Thymus (tissue), 14 donors: Measurements from ENCODE around the gene ZNF280A. TPM values are rescaled to one million over a fixed set of nuclear protein-coding genes. Genes with fewer than 3 reads are reported as not detected.

Experiments
- DNase-seq, 9 donors: peaks; one replicate each; pipeline ENCODE4 v3.0.0-alpha.2; 2013; ENCODE audit warnings: low spot score in 9 of 9, low read depth in 6 of 9, missing footprints in 1 of 9
- H3K27ac ChIP-seq, 2 donors: one replicate each; pipeline ENCODE4 v1.5.1; 2013; ENCODE audit warnings: control low read depth in 1 of 2, low read depth in 1 of 2, low read length in 1 of 2, mild to moderate bottlenecking in 1 of 2, moderate library complexity in 1 of 2
- H3K27me3 ChIP-seq, 2 donors: one replicate each; pipeline ENCODE4 v1.5.1; 2013; ENCODE audit warnings: low read length in 1 of 2; ENCODE audit not compliant: control insufficient read depth in 2 of 2, insufficient read depth in 1 of 2
- H3K36me3 ChIP-seq, 2 donors: one replicate each; pipeline ENCODE4 v1.5.1; 2013; ENCODE audit warnings: low read length in 1 of 2, mild to moderate bottlenecking in 1 of 2, moderate library complexity in 1 of 2; ENCODE audit not compliant: control insufficient read depth in 2 of 2, insufficient read depth in 2 of 2
- H3K4me1 ChIP-seq, 2 donors: one replicate each; pipeline ENCODE4 v1.5.1; 2013; ENCODE audit warnings: low read length in 2 of 2; ENCODE audit not compliant: control insufficient read depth in 2 of 2, insufficient read depth in 2 of 2
- H3K4me3 ChIP-seq, 2 donors: one replicate each; pipeline ENCODE4 v1.5.1; 2013; ENCODE audit warnings: low read length in 2 of 2, control low read depth in 1 of 2, mild to moderate bottlenecking in 1 of 2
- H3K9me3 ChIP-seq, 2 donors: one replicate each; pipeline ENCODE4 v1.5.1; 2013; ENCODE audit warnings: low read length in 1 of 2, mild to moderate bottlenecking in 1 of 2; ENCODE audit not compliant: control insufficient read depth in 2 of 2, insufficient read depth in 1 of 2
- WGBS: extraction: QIAGEN DNeasy Blood & Tissue Kit; methylation state at CpG from one replicate; pipeline ENCODE4 v1.1.7; 2013; 5-methylcytosine and 5-hydroxymethylcytosine counted together
- long read RNA-seq, 10 donors: transcript quantifications; one replicate each; lab custom pipeline, GENCODE V29; 2026
- polyA plus RNA-seq: library from polyadenylated mRNA; stranded (reverse); fragments of 200-250 nt; gene quantifications from one replicate; pipeline ENCODE4 v1.2.3, GENCODE V29; 2013
- total RNA-seq: library from RNA; stranded (reverse); fragments of 120-200 nt; gene quantifications from one replicate; pipeline ENCODE4 v1.2.4, GENCODE V29; 2013
- donor health status: healthy.

ZNF280A gene, protein sequence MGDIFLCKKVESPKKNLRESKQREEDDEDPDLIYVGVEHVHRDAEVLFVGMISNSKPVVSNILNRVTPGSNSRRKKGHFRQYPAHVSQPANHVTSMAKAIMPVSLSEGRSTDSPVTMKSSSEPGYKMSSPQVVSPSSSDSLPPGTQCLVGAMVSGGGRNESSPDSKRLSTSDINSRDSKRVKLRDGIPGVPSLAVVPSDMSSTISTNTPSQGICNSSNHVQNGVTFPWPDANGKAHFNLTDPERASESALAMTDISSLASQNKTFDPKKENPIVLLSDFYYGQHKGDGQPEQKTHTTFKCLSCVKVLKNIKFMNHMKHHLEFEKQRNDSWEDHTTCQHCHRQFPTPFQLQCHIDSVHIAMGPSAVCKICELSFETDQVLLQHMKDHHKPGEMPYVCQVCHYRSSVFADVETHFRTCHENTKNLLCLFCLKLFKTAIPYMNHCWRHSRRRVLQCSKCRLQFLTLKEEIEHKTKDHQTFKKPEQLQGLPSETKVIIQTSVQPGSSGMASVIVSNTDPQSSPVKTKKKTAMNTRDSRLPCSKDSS
- total RNA-seq, result 0.05 TPM
- polyA plus RNA-seq, result 0.02 TPM
- long read RNA-seq, donor 1, result 0 reads
- long read RNA-seq, donor 2, result 0 reads
- long read RNA-seq, donor 3, result 0 reads
- long read RNA-seq, donor 4, result 0 reads
- long read RNA-seq, donor 5, result 0 reads
- long read RNA-seq, donor 6, result 0 reads
- long read RNA-seq, donor 7, result 0 reads
- long read RNA-seq, donor 8, result 0 reads
- long read RNA-seq, donor 9, result 0 reads
- long read RNA-seq, donor 10, result 0 reads

DNA sequence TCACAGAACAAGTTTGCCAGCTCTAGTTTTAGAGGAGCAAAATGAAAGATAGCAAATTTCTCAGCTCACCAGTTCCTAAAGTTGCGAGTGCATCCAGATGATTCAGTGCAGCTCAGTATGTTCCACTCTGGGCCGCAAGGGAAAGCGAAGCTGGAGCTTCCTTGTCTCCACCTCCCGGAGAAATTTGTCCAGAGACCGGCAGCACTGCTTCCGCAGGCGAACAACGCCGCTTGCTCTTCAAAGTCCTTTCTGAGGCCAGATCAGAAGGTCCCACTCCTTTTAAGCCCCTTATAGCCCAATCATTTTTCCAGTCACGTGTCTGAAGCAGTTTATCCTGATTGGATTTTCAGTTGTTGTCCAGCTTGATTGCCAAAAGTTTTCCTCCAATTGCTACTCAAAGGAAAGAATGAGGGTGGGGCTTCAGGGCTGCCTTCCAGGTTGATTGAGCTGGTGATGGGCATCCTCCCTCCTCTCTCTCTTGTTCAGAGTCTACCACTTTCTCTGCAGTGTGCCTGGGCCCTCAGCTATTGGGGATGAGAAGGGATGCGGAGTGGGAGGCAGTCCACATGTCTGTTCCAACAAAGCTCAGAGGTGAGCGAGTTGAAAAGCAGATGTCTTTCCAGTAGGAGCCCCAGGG is at the start of gene ZNF280A:
TSS of gene ZNF280A (minus strand) at position 251 of the 637 bp plus-strand sequence. CDS start 4,640 bp downstream, outside the sequence.
- H3K36me3 ChIP-seq, result no peaks in the 10 kb centered on the region
- 85% methylated on average over 12 of the region's 12 CpGs for WGBS
- no peak for DNase-seq
- no peaks in the 10 kb centered on the region for H3K4me1 ChIP-seq
- no peaks in the 10 kb centered on the region for H3K27me3 ChIP-seq
- H3K9me3 ChIP-seq, result no peaks in the 10 kb centered on the region
- H3K4me3 ChIP-seq, result no peak within 1 kb of the TSS
- H3K27ac ChIP-seq, result no peak within 1 kb of the TSS

DNA sequence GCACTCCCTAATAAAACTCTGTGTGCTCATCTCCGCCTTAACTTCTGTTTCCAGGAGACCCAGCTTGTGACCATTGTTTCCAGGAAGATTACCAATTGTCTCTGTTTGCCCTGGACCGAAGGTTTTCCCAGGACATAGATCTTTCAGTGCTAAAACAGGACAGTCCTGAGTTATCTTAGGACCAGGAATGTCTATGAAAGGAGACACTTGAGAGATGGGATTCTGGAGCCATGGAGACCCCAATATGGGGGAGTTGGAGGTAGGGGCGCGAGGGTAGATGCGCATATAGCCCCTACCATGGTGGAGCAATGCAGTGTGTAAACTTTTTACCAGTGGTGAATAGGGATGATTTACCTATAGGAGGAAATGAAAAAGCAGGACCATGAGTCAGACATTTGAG is 49.1 kb upstream of the ZNF280A start:
- no peak overlapping the region for H3K27ac ChIP-seq
- H3K4me1 ChIP-seq, result no peaks in the 10 kb centered on the region
- no peaks in the 10 kb centered on the region for H3K36me3 ChIP-seq
- 91% methylated on average over 5 of the region's 5 CpGs for WGBS
- no peaks in the 10 kb centered on the region for H3K9me3 ChIP-seq
- no peak for DNase-seq
- H3K4me3 ChIP-seq, result no peak overlapping the region
- H3K27me3 ChIP-seq, result peaks cover 3 to 14% of the 10 kb centered on the region in 2 donors

DNA sequence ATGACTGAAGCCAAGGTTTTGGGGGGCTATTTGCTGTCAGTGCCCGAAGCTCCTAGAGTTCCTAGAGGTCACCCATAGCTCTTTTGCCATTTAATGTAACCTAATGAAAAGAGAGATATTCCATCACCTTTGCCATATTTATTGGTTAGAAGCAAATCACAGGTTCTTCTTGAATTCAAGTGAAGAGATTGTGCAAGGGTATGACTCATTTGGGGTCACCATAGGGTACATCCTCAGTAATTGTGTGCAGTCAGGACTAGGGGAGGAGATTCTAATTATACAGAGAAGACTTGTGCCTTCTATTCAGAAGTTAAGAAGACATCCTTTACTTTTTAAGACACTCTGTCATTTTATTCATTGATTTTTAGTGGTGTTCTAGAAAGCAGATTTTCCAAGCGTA is 45.9 kb upstream of the ZNF280A start:
- Histone ChIP-seq H3K4me3 (no peak overlapping the region), H3K27me3 (peaks cover 3 to 4% of the 10 kb centered on the region in 2 donors), H3K4me1 (no peaks in the 10 kb centered on the region), H3K27ac (no peak overlapping the region), H3K9me3 (no peaks in the 10 kb centered on the region), H3K36me3 (no peaks in the 10 kb centered on the region)
- no peak for DNase-seq
- 97% methylated on average over 2 of the region's 2 CpGs for WGBS

DNA sequence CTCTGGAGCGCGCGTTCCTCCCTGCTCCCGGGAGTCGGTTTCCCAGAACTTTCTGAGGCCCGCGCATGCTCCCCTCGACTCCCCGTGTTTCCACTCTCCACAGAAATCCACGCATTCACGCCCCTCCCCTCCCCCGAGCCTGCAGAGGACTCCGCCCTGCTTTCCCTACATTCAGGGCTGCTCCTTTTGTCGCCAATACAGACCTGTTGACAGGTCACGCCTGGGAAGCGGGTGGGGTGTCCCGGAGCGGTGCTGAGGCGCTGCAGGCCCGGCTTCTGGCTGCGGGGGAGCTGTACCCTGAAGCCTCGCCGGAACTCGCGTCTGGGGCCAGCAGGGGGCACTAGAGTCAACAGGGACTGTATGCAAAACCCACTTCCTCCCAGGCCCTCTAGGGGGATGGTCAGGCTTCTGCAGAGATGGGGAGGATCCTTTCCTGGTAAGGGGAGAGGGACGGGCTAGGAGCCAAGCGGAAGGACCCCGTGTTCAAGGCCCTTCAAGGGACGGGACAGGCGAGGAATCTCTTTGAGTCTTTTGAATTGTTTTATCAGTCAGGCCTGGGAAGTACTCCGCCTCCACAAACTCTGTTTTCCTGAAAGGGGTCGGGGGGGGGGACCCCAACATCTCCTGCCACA is 39.0 kb upstream of the ZNF280A start, which contains the start of gene PRAME:
TSS of gene PRAME (minus strand) at position 294 of the 632 bp plus-strand sequence. CDS start 2,433 bp downstream, outside the sequence.
- H3K36me3 ChIP-seq, result no peaks in the 10 kb centered on the region
- peak; percentile 23 to 76 (median 48) for DNase-seq
- WGBS, result 59% methylated on average over 32 of the region's 32 CpGs

DNA sequence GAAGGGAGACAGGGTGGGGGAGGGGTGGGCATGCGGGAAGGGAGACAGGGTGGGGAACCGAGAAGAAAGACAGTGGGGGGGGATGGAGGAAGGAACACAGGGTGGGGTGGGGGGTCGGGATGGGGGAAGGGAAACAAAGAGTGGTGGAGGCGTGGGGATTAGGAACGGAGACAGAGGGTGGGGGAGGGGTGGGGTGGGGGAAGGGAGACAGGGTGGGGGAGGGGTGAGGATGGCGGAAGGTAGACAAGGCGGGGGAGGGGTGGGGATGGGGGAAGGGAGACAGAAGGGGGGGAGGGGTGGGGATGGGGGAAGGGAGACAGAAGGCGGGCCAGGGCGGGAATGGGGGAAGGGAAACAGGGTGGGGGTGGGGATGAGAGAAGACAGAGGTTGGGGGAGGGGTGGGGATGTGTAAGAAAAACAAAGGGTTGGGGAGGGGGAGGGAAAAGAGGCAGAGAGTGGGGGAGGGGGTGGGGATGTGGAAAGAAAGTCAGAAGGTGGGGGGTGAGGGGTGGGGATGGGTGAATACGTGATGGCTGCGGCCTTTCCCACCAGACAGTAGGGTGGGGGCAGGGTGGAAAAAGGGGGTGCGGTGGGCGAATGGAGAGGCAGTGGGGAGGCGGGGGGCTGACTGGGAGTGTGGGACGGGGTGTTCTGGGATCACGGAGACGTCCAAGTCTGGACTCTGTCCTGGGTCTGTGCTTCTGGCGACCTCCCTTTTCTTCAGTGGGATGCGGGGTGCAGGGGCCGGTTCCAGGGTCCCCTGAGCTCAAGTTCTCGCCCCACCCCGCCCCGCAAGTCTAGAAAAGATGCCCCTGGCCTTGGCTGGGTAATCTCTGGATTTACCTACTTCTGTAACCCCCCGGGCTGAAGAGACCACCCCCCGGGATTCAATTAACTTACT is 38.3 kb upstream of the ZNF280A start:
- H3K4me1 ChIP-seq, result no peaks in the 10 kb centered on the region
- WGBS, result 86% methylated on average over 25 of the region's 25 CpGs
- DNase-seq, result no peak

More for the DNA sequence above, 39.0 kb upstream of the ZNF280A start, which contains the start of gene PRAME:
- Histone ChIP-seq H3K9me3 (peaks cover 0 to 5% of the 10 kb centered on the region in 2 donors), H3K4me1 (no peaks in the 10 kb centered on the region), H3K27me3 (no peaks in the 10 kb centered on the region), H3K27ac (no peak within 1 kb of the TSS), H3K4me3 (no peak within 1 kb of the TSS)

DNA sequence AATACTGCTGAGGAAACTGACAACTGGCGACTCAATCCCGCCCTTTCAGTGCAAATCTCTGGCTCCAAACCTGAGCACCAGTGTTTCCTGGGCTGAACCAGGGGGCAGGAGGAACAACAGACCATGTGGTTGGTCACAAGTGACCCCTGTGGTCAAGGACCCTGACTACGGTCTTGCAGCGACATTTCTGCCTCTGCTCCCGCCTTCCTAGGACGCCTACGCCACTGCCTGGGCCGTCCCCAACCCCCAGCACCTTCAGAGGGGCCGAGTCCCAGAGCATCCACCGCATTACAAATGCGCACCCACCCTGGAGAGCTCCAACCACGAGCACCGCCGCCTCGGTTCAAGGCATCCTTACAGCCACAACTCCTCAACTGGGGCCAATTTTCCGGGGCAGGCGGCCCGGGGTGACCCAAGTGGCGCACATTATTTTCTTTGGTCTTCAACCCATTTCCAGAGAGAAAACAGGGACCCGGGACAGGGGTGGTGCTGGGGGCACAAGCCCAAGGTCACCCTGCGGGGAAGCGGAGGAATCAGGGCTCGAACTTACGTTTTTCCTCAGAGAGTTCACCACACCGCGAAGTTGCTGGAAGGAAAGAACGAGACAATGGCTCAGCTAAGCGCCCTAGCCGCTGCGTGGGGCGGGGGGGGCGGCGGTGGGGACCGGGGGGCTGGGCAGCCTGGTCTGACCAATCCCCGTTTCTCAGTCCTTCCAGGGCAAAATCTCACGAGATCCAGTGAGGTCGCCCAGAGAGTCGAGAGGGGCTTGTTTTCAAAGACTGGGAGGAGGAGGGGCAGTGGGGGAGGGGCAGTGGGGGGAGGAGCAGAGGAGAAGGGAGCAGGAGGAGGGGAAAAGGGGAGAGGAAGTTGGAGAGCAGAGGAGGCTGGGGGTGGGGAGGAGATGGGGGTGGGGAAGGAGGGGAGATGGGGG is 37.2 kb upstream of the ZNF280A start:
- H3K4me1 ChIP-seq, result no peaks in the 10 kb centered on the region
- no peak overlapping the region for H3K4me3 ChIP-seq
- WGBS, result 93% methylated on average over 38 of the region's 38 CpGs
- DNase-seq, result no peak
- H3K36me3 ChIP-seq, result no peaks in the 10 kb centered on the region
- H3K27ac ChIP-seq, result no peak overlapping the region
- no peaks in the 10 kb centered on the region for H3K27me3 ChIP-seq
- peaks cover 0 to 5% of the 10 kb centered on the region in 2 donors for H3K9me3 ChIP-seq

More for the DNA sequence above, 38.3 kb upstream of the ZNF280A start:
- Histone ChIP-seq H3K27ac (no peak overlapping the region), H3K9me3 (peaks cover 0 to 5% of the 10 kb centered on the region in 2 donors), H3K4me3 (no peak overlapping the region), H3K27me3 (no peaks in the 10 kb centered on the region), H3K36me3 (no peaks in the 10 kb centered on the region)

DNA sequence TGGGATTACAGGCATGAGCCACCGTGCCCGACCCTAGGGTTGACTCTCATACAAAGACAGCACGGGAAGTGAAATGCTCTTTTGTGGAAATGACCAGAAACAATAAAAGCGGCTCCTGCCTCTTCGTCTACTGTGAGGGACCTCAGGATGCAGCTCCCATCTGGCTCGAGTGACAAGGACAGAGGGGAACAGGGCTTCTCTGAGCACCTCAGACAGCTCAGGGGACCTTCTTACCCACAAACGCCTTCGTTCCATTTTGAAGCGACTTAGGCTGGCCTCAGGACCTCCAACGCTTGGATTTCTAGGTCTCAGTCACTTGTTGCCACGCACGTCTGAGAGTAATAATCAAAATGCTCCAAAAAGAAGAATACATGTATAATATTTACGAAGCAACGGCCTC is 36.5 kb upstream of the ZNF280A start:
- H3K4me1 ChIP-seq, result no peaks in the 10 kb centered on the region
- H3K27ac ChIP-seq, result no peak overlapping the region
- no peaks in the 10 kb centered on the region for H3K36me3 ChIP-seq
- no peak overlapping the region for H3K4me3 ChIP-seq
- 96% methylated on average over 14 of the region's 14 CpGs for WGBS
- no peak for DNase-seq
- H3K27me3 ChIP-seq, result no peaks in the 10 kb centered on the region
- peaks cover 0 to 5% of the 10 kb centered on the region in 2 donors for H3K9me3 ChIP-seq
